Upper lobe of left lung (tissue), 4 donors: ENCODE results near the gene CNTROB.

Source experiments
- EP300 ChIP-seq, 4 donors: sonication (generic); formaldehyde crosslinking; IDR thresholded peaks; one replicate each; pipeline ENCODE4 v1.5.1; 2017; ENCODE audit warnings: antibody characterized with exemption in 4 of 4, control low read depth in 2 of 4
- POLR2A ChIP-seq, 4 donors: fragments of 450-650 bp; IDR thresholded peaks; one replicate each; pipeline ENCODE4 v1.5.1; 2016 to 2017; ENCODE audit warnings: antibody characterized with exemption in 4 of 4, mild to moderate bottlenecking in 2 of 4
- POLR2AphosphoS5 ChIP-seq, 2 donors: sonication (generic); formaldehyde crosslinking; IDR thresholded peaks; one replicate each; pipeline ENCODE4 v1.5.1; 2017; ENCODE audit warnings: antibody characterized with exemption in 2 of 2
- TF ChIP-seq, protein P1 (sequence below), 6 experiments: fragments of 450-650 bp in 4 of 6; fragments of 200-600 bp in 2 of 6; sonication (generic) in 2 of 6; IDR thresholded peaks; one replicate each; pipeline ENCODE4 v1.5.1; 2016 to 2019; ENCODE audit warnings: antibody characterized with exemption in 6 of 6

DNA sequence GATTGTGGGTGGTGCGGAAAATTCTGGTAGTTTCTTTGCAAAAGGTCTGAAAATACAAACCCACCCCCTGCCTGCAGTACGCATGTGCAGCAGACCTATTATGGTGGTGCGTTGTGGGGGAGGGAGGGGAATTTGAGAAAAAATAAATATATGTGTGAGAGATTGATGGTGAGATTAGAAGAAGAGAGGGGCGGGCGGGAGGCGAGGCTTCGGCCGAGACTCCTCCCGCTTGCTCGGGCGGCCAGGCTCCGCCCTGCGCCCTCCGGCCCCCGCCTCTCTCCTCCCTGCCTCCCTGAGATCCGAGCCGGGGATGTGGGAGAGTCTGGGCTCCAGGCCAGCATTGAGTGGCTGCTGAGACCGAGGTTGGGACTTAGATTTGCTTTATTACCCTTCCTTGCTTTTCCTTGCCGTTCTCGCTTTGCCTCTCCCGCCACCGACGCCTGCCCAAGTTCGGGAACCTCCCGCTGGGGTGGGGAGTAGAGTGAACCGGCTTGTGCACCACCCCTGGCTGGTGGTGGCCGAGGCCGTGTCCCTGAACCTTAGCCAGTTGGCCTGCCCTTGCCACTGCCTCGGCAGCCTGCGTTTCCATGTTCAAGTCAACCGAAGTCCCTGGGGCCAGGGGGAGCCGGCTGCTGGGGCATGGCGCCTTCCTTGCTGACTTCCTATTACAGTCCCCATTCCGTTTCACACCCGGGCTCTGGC lies 44.4 kb upstream of the CNTROB start:
- TF ChIP-seq, protein P1, sequence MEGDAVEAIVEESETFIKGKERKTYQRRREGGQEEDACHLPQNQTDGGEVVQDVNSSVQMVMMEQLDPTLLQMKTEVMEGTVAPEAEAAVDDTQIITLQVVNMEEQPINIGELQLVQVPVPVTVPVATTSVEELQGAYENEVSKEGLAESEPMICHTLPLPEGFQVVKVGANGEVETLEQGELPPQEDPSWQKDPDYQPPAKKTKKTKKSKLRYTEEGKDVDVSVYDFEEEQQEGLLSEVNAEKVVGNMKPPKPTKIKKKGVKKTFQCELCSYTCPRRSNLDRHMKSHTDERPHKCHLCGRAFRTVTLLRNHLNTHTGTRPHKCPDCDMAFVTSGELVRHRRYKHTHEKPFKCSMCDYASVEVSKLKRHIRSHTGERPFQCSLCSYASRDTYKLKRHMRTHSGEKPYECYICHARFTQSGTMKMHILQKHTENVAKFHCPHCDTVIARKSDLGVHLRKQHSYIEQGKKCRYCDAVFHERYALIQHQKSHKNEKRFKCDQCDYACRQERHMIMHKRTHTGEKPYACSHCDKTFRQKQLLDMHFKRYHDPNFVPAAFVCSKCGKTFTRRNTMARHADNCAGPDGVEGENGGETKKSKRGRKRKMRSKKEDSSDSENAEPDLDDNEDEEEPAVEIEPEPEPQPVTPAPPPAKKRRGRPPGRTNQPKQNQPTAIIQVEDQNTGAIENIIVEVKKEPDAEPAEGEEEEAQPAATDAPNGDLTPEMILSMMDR (IDR thresholded peaks at IDR 0.05): no peak
- peak in 2 of 4 donors; percentile 57 to 61 for TF ChIP-seq POLR2A (IDR thresholded peaks at IDR 0.05)
- peak; percentile 39 to 50 for TF ChIP-seq POLR2AphosphoS5 (IDR thresholded peaks at IDR 0.05)
- no peak for TF ChIP-seq EP300 (IDR thresholded peaks at IDR 0.05)
